Nephron (organoid): ENCODE data around the gene EIF3A.

Source experiments
- H3K27ac Mint-ChIP-seq, 3 experiments: 2 replicates each; pipeline ENCODE4 v1.8.0; 2020; ENCODE audit warnings: mixed read lengths in 3 of 3, mild to moderate bottlenecking in 2 of 3, moderate library complexity in 1 of 3
- H3K27me3 Mint-ChIP-seq: 2 replicates; pipeline ENCODE4 v1.8.0; 2021; ENCODE audit warnings: low read depth, mild to moderate bottlenecking, moderate library complexity, mixed read lengths
- H3K36me3 Mint-ChIP-seq: 2 replicates; pipeline ENCODE4 v1.8.0; 2020; ENCODE audit warnings: low read depth, mixed read lengths
- H3K4me1 Mint-ChIP-seq: 2 replicates; pipeline ENCODE4 v1.8.0; 2020; ENCODE audit warnings: mixed read lengths
- H3K4me3 Mint-ChIP-seq, 3 experiments: 2 replicates each; pipeline ENCODE4 v1.8.0; 2020; ENCODE audit warnings: mild to moderate bottlenecking in 3 of 3, mixed read lengths in 3 of 3, moderate library complexity in 2 of 3
- H3K9me3 Mint-ChIP-seq: 2 replicates; pipeline ENCODE4 v1.8.0; 2020; ENCODE audit warnings: mixed read lengths
- TF ChIP-seq, protein P1 (sequence below), 3 experiments: fragments of 200-600 bp; sonication (generic); IDR thresholded peaks; one replicate each; pipeline ENCODE4 v1.5.0; 2021; ENCODE audit warnings: antibody characterized with exemption in 3 of 3; ENCODE audit not compliant: unreplicated experiment in 3 of 3

Gene EIF3A

GRCh38 chr10:119003572-119004289 is 76.9 kb downstream of the EIF3A start:
- Mint-ChIP-seq H3K36me3 (no peaks in the 10 kb centered on the region), H3K27me3 (peaks cover 17% of the 10 kb centered on the region), H3K27ac (no peak overlapping the region), H3K4me1 (peaks cover 42% of the 10 kb centered on the region), H3K9me3 (peaks cover 3% of the 10 kb centered on the region), H3K4me3 (peak overlapping the region in 2 of 3 experiments; percentile 6 to 70)
- TF ChIP-seq, protein P1, sequence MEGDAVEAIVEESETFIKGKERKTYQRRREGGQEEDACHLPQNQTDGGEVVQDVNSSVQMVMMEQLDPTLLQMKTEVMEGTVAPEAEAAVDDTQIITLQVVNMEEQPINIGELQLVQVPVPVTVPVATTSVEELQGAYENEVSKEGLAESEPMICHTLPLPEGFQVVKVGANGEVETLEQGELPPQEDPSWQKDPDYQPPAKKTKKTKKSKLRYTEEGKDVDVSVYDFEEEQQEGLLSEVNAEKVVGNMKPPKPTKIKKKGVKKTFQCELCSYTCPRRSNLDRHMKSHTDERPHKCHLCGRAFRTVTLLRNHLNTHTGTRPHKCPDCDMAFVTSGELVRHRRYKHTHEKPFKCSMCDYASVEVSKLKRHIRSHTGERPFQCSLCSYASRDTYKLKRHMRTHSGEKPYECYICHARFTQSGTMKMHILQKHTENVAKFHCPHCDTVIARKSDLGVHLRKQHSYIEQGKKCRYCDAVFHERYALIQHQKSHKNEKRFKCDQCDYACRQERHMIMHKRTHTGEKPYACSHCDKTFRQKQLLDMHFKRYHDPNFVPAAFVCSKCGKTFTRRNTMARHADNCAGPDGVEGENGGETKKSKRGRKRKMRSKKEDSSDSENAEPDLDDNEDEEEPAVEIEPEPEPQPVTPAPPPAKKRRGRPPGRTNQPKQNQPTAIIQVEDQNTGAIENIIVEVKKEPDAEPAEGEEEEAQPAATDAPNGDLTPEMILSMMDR (IDR thresholded peaks at IDR 0.05; ENCODE audit: unreplicated experiment in 3 of 3): no peak

GRCh38 chr10:119001717-119002500 is 78.7 kb downstream of the EIF3A start:
- no peaks in the 10 kb centered on the region for H3K36me3 Mint-ChIP-seq
- H3K27me3 Mint-ChIP-seq: peaks cover 20% of the 10 kb centered on the region
- no peak overlapping the region for H3K27ac Mint-ChIP-seq
- peak overlapping the region in 1 of 3 experiments; percentile 67 for H3K4me3 Mint-ChIP-seq
- peaks cover 9% of the 10 kb centered on the region for H3K9me3 Mint-ChIP-seq
- TF ChIP-seq, protein P1 (IDR thresholded peaks at IDR 0.05; ENCODE audit: unreplicated experiment in 3 of 3): no peak
- H3K4me1 Mint-ChIP-seq: peaks cover 36% of the 10 kb centered on the region

GRCh38 chr10:118998183-118998582 is 82.4 kb downstream of the EIF3A start:
- Mint-ChIP-seq H3K27me3 (peaks cover 11% of the 10 kb centered on the region), H3K4me1 (peaks cover 15% of the 10 kb centered on the region), H3K36me3 (no peaks in the 10 kb centered on the region), H3K27ac (no peak overlapping the region), H3K4me3 (no peak overlapping the region), H3K9me3 (peaks cover 11% of the 10 kb centered on the region)
- TF ChIP-seq, protein P1 (IDR thresholded peaks at IDR 0.05; ENCODE audit: unreplicated experiment in 3 of 3): no peak

GRCh38 chr10:118997379-118997778 is 83.2 kb downstream of the EIF3A start:
- Mint-ChIP-seq H3K9me3 (peaks cover 11% of the 10 kb centered on the region), H3K27me3 (peaks cover 15% of the 10 kb centered on the region), H3K4me3 (no peak overlapping the region), H3K36me3 (no peaks in the 10 kb centered on the region), H3K4me1 (peaks cover 12% of the 10 kb centered on the region), H3K27ac (no peak overlapping the region)
- TF ChIP-seq, protein P1 (IDR thresholded peaks at IDR 0.05; ENCODE audit: unreplicated experiment in 3 of 3): no peak

DNA sequence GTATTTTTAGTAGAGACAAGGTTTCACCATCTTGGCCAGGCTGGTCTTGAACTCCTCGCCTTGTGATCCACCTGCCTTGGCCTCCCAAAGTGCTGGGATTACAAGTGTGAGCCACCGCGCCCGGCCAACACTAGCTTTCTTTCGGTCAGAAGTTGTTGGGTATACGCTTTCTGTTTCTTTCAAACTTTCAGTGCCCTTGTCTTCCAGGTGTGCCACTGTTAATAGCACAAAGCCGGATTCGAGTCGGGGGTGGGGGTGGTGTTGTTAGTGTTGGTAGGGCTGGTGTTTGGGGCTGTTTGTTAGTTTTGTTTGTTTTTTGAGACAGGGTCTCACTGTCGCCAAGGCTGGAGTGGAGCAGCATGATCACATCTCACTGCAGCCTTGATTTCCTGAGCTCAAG is 84.9 kb downstream of the EIF3A start:
- TF ChIP-seq, protein P1 (IDR thresholded peaks at IDR 0.05; ENCODE audit: unreplicated experiment in 3 of 3): no peak
- peaks cover 15% of the 10 kb centered on the region for H3K27me3 Mint-ChIP-seq
- peaks cover 7% of the 10 kb centered on the region for H3K4me1 Mint-ChIP-seq
- H3K4me3 Mint-ChIP-seq: no peak overlapping the region
- no peaks in the 10 kb centered on the region for H3K36me3 Mint-ChIP-seq
- peaks cover 9% of the 10 kb centered on the region for H3K9me3 Mint-ChIP-seq
- no peak overlapping the region for H3K27ac Mint-ChIP-seq
